NCI-H345 (cell line): ENCODE data around the gene CD8B.

ENCODE experiments used
- DNase-seq: peaks from one replicate; lab custom pipeline; 2025; lab: John Stamatoyannopoulos, UW

Gene CD8B

DNA sequence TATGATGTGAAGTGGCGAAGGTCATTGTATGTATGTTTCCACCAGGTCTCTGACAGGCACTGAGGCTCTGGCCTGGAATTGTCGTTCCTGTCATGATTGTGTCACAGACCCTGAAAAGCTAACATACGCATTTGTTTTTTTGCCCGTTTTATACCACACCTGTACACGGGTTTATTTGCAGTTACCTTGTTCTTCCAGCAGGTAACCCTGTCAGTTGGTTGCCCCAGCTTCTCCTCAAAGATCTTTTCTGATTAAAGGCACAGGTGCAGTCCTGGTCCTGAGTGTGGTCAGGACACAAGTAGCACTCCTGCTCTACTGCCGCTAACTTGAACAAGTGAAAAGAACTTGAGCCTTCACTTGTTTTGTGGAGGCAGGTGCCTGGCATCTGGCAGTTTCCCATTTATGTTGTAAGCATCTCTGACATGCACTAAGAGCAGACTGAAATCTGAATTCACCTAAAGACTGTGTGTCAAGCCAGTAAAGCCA is 90.8 kb downstream of the CD8B start:
- no peak for DNase-seq

- no peak for DNase-seq
These were observed 91.8 kb downstream of the CD8B start for GRCh38 chr2:86769838-86770237.

DNA sequence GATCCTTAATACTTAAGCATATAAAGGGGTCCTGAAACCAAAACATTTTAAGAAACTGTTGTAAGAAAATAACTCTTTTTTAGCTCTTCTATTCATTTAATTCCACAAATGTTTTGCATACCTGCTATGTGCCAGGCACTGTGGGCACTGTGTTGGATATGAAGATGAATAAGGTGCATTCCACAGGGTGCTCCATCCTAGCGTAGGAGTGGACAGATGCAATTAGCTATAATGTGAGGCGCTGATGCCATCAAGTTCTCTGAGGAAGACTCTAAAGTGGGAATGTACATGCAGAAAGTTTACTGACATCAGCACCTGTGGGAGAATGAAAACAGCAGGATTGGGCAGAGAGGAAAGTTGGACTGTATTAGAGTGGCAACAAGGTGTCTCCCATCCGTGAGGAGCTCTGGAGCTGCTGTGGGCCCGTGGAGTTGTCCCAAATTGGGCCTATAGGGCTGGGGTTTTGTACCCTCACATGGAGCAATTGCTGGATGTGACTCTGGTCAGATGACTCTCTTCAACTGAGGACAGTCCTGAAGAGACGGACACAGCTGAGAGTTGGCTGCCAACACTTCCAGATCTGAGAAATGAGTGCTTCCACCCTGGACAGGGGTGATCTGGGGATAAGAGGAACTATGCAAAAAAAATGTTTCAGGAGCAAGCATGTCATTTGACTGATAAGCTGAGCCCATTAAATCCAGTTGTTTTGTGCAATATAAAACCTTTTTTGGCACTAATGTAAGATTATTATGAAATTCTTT is 93.3 kb downstream of the CD8B start:
- DNase-seq = no peak
